LNCAP (cell line): Measurements from ENCODE around the gene INPP5A.

Source experiments
- TF ChIP-seq, protein P1 (sequence below): fragments of 450-650 bp; IDR thresholded peaks from 2 replicates; pipeline ENCODE4 v1.5.1; 2017; ENCODE audit warnings: mild to moderate bottlenecking

The INPP5A gene

DNA sequence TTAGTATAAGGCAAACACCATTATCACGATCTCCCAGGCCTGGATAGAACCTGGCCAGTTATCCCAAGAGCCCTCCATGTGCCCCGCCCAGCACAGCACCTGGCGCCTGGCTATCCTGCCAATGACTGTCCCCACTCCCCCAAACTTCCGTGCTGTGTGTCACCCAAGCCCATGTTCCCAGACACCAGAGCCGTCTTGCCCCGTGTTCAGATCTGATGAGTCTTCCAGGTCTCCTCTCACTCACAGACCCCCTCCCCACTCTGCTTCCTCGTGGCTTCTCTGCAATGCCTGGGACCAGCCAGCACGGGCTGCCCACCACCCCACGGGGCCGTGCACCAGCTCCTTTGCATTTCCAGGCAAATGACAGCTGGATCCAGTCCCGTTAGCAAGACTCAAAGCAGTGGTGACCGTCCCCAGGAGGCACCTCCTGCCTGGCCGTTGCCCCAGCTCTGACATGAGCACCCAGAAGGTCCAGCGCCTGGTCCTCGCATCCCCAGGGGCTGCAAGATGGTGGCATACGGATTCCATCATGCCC lies 43.8 kb upstream of the INPP5A start:
- TF ChIP-seq, protein P1, sequence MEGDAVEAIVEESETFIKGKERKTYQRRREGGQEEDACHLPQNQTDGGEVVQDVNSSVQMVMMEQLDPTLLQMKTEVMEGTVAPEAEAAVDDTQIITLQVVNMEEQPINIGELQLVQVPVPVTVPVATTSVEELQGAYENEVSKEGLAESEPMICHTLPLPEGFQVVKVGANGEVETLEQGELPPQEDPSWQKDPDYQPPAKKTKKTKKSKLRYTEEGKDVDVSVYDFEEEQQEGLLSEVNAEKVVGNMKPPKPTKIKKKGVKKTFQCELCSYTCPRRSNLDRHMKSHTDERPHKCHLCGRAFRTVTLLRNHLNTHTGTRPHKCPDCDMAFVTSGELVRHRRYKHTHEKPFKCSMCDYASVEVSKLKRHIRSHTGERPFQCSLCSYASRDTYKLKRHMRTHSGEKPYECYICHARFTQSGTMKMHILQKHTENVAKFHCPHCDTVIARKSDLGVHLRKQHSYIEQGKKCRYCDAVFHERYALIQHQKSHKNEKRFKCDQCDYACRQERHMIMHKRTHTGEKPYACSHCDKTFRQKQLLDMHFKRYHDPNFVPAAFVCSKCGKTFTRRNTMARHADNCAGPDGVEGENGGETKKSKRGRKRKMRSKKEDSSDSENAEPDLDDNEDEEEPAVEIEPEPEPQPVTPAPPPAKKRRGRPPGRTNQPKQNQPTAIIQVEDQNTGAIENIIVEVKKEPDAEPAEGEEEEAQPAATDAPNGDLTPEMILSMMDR: no peak

DNA sequence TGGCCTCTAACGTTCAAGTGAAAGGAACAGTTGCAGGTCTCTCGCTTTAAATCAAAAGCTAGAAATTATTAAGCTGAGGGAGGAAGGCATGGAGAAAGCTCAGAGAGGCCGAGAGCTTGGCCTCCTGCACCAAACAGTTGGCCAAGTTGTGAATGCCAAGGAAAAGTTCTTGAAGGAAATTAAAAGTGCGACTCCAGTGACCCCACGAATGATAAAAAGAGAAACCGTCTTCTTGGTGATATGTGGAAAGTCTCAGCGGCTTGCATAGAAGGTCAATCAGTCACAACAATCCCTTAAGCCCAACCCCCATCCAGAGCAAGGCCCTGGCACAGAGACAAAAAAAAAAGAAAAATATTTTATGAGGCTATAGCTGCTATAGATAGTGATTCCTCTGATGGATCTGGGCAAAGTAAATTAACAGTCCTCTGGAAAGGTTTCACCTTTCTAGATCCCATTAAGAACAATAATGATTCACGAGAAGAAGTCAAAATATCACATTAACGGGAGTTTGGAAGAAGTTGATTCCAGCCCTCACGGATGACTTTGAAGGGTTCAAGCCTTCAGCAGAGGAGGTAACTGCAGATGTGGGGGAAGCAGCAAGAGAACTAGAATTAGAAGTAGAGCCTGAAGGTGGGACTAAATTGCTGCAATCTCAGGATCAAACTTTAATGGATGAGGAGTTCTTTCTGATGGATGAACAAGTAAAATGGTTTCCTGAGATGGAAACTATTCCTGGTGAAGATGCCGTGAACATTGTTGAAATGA lies 42.5 kb upstream of the INPP5A start:
- TF ChIP-seq, protein P1: no peak

DNA sequence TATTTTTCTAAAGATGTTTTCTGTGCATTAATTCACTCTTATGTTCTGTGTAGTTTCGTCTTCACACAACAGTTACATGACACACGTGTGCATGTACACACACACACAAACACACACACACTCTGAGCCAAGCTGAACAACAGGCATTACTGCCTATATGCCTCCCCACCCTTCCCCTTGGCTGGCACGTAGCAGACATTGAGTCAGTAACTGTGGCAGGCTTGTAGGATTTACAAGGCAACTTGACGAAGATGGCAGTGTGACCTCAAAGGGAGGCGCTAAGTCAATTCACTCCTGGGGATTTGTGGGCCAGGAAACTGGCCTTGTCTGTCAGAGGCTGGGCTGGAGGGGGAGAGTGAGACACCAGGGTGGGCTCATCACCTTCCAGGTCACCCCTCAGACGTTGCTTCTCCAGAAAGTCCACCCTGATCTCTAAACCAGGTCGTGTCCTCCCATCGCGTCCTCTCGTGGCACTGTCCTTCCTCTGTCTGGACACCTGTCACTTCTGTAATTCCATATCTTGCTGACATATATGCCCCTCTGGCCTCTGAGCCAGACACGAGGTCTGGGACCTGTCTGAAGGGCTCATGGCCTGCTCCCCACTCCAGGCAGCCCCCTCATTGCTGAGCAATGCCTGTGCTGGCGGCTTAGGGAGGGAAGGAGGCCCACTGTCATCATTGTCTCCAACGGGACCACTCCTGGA lies 41.1 kb upstream of the INPP5A start:
- TF ChIP-seq, protein P1: no peak

DNA sequence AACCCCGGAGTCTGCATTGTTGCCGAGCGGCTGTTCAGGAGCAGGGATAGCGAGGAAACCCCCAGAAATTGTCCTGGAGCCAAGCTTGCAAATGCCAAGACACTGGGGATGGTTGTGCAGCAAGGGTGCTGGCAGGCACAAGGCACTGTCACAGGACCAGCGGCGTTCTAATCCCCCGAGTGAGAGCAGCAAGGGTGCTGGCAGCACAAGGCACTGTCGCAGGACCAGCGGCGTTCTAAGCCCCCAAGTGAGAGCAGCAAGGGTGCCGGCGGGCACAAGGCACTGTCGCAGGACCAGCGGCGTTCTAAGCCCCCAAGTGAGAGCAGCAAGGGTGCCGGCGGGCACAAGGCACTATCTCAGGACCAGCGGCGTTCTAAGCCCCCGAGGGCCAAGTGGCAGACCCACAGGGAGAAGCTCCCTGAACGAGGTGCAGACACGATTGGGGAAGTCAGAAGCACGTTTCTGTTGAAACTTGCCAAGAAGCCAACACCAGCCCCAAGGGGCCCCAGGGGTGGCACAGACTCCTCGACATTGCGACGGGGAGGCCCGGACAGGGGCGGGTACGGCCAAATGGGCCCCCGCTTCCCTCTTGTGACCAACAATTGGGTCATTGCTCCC lies 40.4 kb upstream of the INPP5A start:
- TF ChIP-seq, protein P1: no peak

DNA sequence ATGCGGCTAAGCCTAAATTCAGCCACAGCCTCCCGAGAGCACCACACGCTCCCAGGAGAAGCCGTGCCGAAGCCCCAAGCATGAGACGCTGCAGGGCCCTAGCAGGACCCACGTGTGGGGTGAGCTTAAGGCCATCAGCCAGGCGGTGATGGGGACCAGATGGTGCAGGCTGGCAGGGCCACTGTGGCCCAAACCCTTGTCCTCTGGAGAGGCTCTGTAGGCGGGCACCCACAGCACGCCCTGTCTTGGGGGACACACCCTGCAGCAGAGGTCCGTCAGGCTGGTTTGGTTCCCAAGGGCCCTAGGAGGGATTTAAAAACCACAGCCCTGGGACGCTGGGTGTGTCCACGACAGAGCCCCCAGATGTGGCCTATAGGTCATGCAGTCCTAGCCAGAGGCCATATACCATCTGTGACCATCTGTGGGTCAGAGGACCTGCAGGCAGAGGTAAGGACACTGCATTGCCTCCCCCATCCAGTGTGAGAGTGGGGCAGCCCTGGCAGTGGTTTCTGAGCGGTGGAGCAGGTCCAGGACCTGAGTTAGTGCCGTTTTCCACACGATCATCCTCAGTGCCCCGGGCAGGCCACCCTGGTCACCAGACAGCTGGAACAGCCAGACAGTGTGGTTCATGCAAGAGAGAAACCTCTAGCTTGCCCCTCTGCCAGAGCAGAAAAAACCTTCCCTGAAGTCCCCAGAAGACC lies 39.6 kb upstream of the INPP5A start:
- TF ChIP-seq, protein P1: no peak

DNA sequence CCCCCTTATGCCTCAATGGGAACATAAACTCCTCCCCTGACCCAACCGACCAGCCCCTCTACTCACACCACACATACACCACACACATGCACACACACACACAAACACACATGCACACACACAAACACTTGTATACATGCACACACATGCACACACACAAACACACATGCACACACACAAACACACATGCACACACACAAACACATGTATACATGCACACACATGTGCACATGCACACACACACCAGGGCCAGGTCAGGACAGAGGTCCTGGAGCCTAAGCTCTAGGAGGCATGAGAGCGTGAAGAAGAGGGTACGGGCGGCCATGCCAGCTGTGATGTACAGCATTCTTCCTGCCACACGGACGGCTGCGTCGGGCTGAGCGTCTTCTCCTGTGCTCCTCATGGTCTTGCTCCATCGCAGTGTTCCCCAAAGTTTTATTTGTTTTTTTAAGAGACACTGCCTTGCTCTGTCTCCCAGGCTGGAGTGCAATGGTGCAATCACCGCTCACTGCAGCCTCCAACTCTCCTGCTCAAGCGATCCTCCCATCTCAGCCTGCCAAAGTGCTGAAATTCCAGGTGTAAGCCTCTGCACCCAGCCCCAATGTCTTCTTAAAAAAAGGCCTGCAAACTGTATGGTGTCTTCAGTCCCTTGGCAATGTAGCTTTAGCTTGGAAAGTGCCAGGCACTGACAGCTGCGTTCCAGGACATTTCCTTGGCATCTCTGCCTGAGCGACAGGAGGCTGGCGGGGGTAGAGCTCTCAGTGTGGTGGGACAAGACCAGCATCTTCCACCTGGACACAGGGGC lies 38.8 kb upstream of the INPP5A start:
- TF ChIP-seq, protein P1: no peak
